HuH-7.5 (cell line): ENCODE data around the gene C6orf141.
"Not testable (repeated sequence)": the region's sequence is repeated elsewhere in the genome, so short reads cannot be mapped to it uniquely, and the experiment has no call there.

Experiments used
- DNase-seq: peaks from one replicate; pipeline ENCODE4 v3.0.0; 2011; ENCODE audit warnings: low spot score

Gene C6orf141

DNA sequence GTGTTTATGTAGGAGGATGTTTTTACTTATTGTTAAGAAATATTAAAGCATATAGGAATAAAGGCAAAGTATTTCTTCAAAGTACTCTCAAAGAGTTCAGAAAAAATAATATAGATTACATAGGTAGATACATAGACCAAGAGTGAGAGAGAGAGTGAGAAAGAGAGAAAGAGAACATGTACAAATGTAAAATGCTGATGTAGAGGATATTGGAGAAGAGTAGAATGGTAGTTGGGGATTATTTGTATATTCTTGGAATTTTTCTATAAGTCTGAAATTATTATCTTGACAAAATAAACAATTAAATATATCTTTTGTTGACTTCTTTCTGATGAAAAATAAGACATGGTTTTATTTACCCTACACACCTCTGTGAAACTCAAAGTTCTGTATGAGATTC lies 29.2 kb downstream of the C6orf141 start:
- no peak for DNase-seq

DNA sequence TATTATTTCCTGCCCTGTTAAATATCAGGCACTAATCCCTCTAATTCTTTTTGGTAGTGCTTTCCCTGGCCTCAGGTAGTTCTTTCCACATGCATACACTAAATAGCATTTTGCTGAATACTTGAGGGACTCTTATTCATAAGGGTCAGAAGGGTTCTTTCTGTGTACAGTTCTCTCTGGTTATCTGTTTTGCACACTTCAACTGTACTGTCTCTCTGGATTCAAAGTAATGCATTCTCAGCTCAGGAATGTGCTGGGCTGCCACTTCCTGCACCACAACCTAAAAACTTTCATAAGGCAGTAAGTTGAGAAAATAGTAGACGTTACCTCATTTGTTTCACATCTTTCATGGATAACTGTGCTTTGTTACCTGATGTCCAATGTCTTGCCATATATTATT lies 32.1 kb downstream of the C6orf141 start:
- DNase-seq: no peak

- DNase-seq: not testable (repeated sequence)
Observed at GRCh38 chr6:49587262-49587661, 36.8 kb downstream of the C6orf141 start.
